GM18505 (cell line): ENCODE measurements around the gene MTA2.

Experiments used
- ATAC-seq: cut with Tn5 transposase; IDR thresholded peaks from one replicate; pipeline ENCODE4 v1.9.1; 2021; ENCODE audit not compliant: unreplicated experiment
- POLR2A ChIP-seq: IDR thresholded peaks from 4 replicates; pipeline ENCODE4 v1.6.1; 2011; ENCODE audit warnings: borderline replicate concordance; ENCODE audit not compliant: insufficient read depth, insufficient read length; ENCODE audit errors: extremely low read depth

The MTA2 gene

GRCh38 chr11:62608776-62609175 is 7.1 kb upstream of the MTA2 start:
- ATAC-seq, result no peak

GRCh38 chr11:62607714-62608113 is 6.0 kb upstream of the MTA2 start:
- no peak for ATAC-seq

More at GRCh38 chr11:62608776-62609175, 7.1 kb upstream of the MTA2 start:
- no peak for TF ChIP-seq POLR2A

DNA sequence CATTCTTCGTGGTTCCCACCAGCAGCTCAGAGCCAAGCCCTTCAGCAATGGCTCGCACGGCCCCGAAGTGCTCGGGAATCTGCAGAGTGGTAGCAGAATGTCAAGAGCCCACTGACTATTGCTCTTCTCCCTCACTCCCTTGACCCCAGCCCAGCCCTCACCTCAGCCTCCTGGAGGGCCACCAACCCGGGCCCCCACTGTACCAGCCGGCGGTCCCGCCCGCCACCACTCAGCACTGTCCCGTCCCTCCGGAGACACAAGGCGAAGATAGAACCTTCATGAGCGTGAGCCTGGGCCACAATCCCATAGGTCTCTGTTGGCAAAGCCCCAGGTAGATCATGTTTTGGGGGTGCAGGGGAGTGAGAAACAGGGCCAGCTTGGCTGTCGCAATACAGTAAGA is 4.2 kb upstream of the MTA2 start:
- ATAC-seq, result no peak
- TF ChIP-seq POLR2A, result no peak

More at GRCh38 chr11:62607714-62608113, 6.0 kb upstream of the MTA2 start:
- no peak for TF ChIP-seq POLR2A

DNA sequence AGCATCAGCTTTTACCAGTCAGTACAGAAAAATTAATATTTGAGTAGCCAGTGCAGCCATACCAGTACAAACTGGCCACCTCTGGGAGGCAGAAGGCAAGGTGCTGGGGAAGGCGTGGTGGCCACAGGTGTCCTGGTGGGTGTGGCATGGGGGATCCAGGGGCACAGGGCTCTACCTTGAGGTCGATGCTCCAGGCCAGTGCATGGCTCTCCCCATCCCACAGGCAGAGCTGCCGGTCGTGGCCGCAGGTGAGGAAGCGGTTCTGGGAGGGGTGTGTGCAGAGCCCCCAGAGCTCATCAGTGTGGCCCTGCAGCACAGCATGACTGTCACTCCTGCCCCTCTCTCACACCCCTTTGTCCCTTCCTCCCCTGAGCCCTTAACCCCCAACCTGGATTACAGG is 3.8 kb upstream of the MTA2 start:
- ATAC-seq, result no peak
- no peak for TF ChIP-seq POLR2A

DNA sequence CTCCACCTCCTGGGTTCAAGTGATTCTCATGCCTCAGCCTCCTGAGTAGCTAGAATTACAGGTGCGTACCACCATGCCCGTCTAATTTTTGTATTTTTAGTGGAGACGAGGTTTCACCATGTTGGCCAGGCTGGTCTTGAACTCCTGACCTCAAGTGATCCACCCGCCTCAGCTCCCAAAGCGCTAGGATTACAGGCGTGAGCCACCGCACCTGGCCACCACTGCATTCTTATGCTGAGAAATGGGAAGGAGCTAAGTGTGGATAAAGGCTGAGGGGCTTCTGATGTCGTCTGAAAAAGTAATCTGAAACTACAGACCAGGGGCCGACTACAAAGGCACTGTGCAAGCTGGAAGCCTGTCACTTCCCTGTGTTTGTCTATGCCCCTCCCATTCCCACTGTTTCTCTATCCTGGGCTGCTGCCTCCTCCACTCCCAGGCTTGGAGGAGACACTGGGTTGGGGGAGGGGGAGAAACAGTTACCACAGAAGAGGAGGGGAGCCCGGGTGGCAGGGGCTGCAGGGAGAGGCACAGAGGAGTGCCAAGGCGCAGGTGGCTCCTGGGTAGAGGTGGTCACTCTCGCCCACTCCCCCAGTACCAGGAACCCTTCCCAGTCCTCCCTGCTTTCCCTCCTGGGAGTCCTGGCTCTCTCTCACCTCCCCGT is 2.9 kb upstream of the MTA2 start:
- ATAC-seq, result no peak
- TF ChIP-seq POLR2A, result no peak

DNA sequence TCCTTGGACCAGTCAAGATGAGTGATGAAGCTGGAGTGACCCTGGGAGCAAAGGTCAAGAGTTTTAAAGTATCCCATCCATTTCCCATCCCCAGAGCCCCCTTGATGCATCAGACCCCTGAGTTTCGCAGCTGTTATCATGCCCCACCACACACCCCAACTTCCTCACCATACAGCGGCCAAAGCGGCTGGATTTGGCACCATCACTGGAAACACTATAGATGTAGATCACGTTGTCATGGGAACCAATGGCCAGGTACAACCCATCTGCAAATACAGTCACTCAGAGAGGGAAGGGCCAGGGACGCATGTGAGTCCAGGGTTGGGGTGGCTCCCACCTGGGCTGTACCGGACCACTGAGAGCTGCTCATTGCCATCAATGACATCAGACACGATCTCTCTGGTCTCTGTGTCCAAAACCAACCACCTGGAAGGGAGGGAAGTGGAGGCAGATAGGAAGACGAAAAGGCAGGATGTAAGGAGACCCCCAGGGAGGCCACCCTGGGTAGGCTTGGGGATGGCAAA is 2.2 kb upstream of the MTA2 start:
- ATAC-seq, result no peak
- no peak for TF ChIP-seq POLR2A

GRCh38 chr11:62603072-62603408 is 1.4 kb upstream of the MTA2 start:
- TF ChIP-seq POLR2A, result no peak
- ATAC-seq, result no peak

DNA sequence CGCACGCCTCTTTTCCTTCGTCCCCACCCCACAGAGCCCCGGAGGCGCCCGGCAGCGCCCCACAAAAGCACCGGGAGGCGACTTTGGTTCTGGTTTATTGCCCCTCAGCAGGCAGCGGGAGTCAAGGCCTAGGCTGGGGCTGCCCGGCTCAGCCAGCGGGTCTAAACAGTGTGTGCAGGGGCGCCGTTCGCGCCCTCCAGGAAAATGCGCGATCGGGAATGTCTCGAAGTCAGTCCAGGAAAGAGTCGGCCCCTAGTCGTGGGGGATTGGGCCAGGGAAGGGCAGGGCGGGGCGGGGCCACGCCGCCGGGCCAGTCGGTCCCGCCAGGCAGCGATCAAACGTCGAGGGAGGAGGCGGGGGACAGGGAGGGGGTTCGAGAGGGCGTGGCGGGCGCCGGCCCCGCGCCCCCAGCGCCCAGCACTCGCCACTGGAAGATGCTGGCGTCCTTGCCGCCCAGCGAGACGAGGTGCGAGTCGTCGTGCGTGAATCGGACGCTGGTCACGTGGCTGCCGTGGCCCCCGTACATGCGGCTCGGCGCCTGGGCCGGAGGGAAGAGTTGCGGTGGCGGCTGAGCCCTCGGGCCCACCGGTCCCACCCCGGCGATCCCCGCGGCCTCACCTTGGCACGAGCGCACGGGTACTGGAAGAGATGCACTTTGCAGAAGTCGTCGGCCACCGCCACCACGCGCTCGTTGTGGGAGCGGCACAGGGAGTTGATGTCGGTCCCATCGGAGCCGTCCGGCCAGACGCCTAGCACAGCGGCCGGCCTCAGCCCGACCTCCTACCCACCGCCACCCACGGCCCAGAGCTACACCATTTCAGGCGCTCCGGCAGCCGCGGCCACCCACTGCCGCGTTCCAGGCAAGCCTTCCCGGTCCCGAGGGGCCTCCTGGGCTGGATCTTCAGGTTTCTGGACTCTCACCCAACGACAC is 741 bp upstream of the MTA2 start:
- no peak for ATAC-seq
- peak; percentile 66 for TF ChIP-seq POLR2A

DNA sequence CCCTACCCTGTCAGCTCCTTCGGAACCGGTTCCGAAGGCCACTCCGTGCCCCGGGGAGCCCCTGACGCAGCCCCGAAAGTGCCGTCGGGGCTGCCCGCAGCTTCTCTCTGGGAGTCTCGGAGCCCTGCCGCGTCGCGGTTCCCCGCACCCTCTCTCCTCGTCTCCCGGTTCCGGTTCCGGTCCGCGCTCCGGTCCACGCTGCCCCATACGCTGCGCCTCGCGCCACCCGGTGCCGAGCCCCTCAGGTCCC is 618 bp downstream of the MTA2 start:
- ATAC-seq, result no peak

GRCh38 chr11:62600367-62601121 is 1.1 kb downstream of the MTA2 start:
- ATAC-seq, result no peak
- no peak for TF ChIP-seq POLR2A

More for the DNA sequence above, 618 bp downstream of the MTA2 start:
- peak; percentile 22 for TF ChIP-seq POLR2A

DNA sequence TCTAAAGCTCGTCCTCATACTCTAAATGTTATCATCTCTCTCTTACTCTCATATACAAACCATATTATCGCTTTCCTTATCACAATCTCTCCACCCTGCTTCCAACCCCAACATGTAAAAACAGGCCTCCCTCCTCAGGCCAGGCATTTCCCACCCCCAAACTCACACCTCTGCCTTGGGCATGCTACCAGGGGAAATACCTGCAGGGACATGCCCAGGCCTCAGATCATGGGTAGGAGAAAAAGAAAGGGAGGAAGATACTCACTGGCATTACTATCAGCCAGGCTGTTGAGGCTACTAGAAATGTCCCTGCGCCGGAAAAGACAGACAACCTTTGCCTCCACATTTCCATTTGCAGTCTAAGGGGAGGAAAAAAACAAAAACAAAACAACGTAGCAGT is 1.8 kb downstream of the MTA2 start:
- no peak for TF ChIP-seq POLR2A
- no peak for ATAC-seq

DNA sequence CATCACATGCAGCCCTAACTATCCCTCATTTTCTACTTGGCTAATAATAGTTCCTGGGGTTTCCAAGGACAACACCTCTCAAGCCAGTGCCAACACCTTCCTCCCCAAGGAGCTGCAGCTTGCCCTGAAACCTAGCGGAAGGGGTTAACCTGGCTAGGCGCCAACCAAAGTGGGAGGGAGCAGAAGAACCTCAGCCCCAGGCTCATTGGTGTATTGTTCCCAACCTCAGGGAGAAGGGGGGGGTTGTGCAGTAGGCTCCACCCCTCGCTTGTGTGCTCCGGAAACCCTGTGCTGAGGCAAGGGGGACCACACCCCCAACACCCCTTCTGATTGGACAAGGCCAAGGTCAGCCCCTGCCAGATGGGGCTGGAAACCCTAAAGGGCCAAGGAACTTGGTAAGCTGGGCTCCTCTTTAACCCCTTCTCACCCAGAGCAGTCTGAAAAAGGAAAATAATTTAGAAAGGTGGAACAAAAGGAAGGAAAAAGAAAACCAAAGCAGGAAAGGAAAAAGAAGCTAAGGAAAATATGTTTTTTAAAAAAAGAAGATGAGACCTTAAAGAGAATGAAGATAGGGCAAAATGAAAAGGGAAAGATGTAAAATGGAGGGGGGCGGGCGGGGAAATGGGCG is 2.5 kb downstream of the MTA2 start:
- peak; percentile 42 for ATAC-seq
- TF ChIP-seq POLR2A, result no peak

GRCh38 chr11:62595124-62595523 is 6.5 kb downstream of the MTA2 start:
- ATAC-seq, result no peak
- no peak for TF ChIP-seq POLR2A

GRCh38 chr11:62593434-62594044 is 8.1 kb downstream of the MTA2 start:
- ATAC-seq, result no peak
- no peak for TF ChIP-seq POLR2A
